ENCODE data around the gene NUF2. TPM values are rescaled to one million over a fixed set of nuclear protein-coding genes. Genes with fewer than 3 reads are reported as not detected.

Gene NUF2
- total and polyA plus RNA-seq, 10 of the 15 experiments (the other 5 are each of a cell fraction or from before 2014, with no cell fraction given), result 27.4 to 62.6 (median 49.1) TPM

GRCh38 chr1:163381487-163382184, 59.9 kb downstream of the NUF2 start (continued):
- TF ChIP-seq CUX1 (IDR thresholded peaks at IDR 0.05; ENCODE audit: insufficient replicate concordance, low read depth, low read length) (no peak), HCFC1 (IDR thresholded peaks at IDR 0.05; ENCODE audit: low read length) (no peak), NR2F1 (conservative IDR thresholded peaks at IDR 0.05) (no peak), CTCF (IDR thresholded peaks at IDR 0.05 in 2 of 3, conservative IDR thresholded peaks at IDR 0.05 in 1 of 3; ENCODE audit: control insufficient read depth in 2 of 3, extremely low read depth in 1 of 3, insufficient read depth in 1 of 3, low read depth in 3 of 3, low read length in 3 of 3) (no peak), RAD51 (IDR thresholded peaks at IDR 0.05) (no peak), HDGF (IDR thresholded peaks at IDR 0.05) (no peak), ATF2 (IDR thresholded peaks at IDR 0.05; ENCODE audit: low read length) (no peak), NFXL1 (IDR thresholded peaks at IDR 0.05; ENCODE audit: borderline replicate concordance) (no peak), ZBTB40 (IDR thresholded peaks at IDR 0.05; ENCODE audit: borderline replicate concordance) (no peak), PAX8 (IDR thresholded peaks at IDR 0.05) (no peak), BCL3 (IDR thresholded peaks at IDR 0.05; ENCODE audit: borderline replicate concordance, insufficient read depth, low read depth, low read length, poor library complexity, severe bottlenecking) (no peak), SUPT20H (IDR thresholded peaks at IDR 0.05; ENCODE audit: borderline replicate concordance, control insufficient read depth, low read depth, low read length) (no peak), USF2 (IDR thresholded peaks at IDR 0.05; ENCODE audit: borderline replicate concordance, low read depth, low read length) (no peak)

All from GM12878 (cell line).